Panc1 (cell line): ENCODE results near the gene GPR82. TPM values are rescaled to one million over a fixed set of nuclear protein-coding genes. Genes with fewer than 3 reads are reported as not detected.

ENCODE experiments used
- ATAC-seq: fragments of 200-7000 bp; cut with Tn5 transposase; 2 replicates; pipeline ENCODE4 v1.9.1; 2020; ENCODE audit warnings: mild to moderate bottlenecking, moderate library complexity
- BruUV-seq: library from RNA; stranded (reverse); fragments of 400-500 nt; replicated peaks from 2 replicates; lab custom pipeline; 2021; lab: Mats Ljungman, UMichigan
- CTCF ChIA-PET: fragments of 300-600 bp; sonication (Branson Sonifier 250); formaldehyde crosslinking; loops from one replicate; lab custom pipeline; 2022; ENCODE audit warnings: antibody characterized with exemption; lab: Charles Lee
- POLR2A ChIA-PET: fragments of 300-600 bp; sonication (Branson Sonifier 250); formaldehyde crosslinking; loops from one replicate; lab custom pipeline; 2022; ENCODE audit warnings: antibody characterized with exemption; lab: Charles Lee
- DNase-seq: peaks from one replicate; pipeline ENCODE4 v3.0.0-alpha.2; 2010; ENCODE audit warnings: low read depth, low spot score
- H3K27ac ChIP-seq: 2 replicates; pipeline ENCODE4 v1.5.1; 2011; ENCODE audit warnings: mild to moderate bottlenecking, low read length, inconsistent platforms
- H3K27me3 ChIP-seq: fragments of 200-500 bp; sonication (Bioruptor generic); 2 replicates; pipeline ENCODE4 v1.6.0; 2014; ENCODE audit warnings: low read length, inconsistent platforms; ENCODE audit not compliant: control insufficient read depth, insufficient read depth
- H3K36me3 ChIP-seq: fragments of 200-500 bp; sonication (Bioruptor generic); 2 replicates; pipeline ENCODE4 v1.5.1; 2014; ENCODE audit warnings: inconsistent platforms, mild to moderate bottlenecking, low read length, moderate library complexity; ENCODE audit not compliant: control insufficient read depth, insufficient read depth
- H3K4me1 ChIP-seq: 2 replicates; pipeline ENCODE4 v1.5.1; 2011; ENCODE audit warnings: inconsistent platforms, mild to moderate bottlenecking, low read length, moderate library complexity; ENCODE audit not compliant: control insufficient read depth, insufficient read depth
- H3K4me3 ChIP-seq, 2 experiments: 2 replicates each; pipeline ENCODE4 v1.5.1; 2011 to 2012; ENCODE audit warnings: low read depth in 2 of 2, low read length in 2 of 2, mild to moderate bottlenecking in 2 of 2, inconsistent platforms in 1 of 2, moderate library complexity in 1 of 2
- H3K9me3 ChIP-seq: fragments of 200-500 bp; sonication (Bioruptor generic); 2 replicates; pipeline ENCODE4 v1.5.1; 2014; ENCODE audit warnings: low read depth, mild to moderate bottlenecking, inconsistent platforms, low read length, moderate library complexity; ENCODE audit not compliant: control insufficient read depth, insufficient read depth
- CTCF ChIP-seq: fragments of 450-650 bp; IDR thresholded peaks from 2 replicates; pipeline ENCODE4 v1.5.1; 2017; ENCODE audit warnings: mild to moderate bottlenecking
- POLR2AphosphoS5 ChIP-seq: IDR thresholded peaks from 2 replicates; pipeline ENCODE4 v1.6.1; 2012; ENCODE audit warnings: mild to moderate bottlenecking, low read depth, low read length, moderate library complexity
- SIN3A ChIP-seq: IDR thresholded peaks from 2 replicates; pipeline ENCODE4 v1.6.1; 2012; ENCODE audit warnings: low read depth, mild to moderate bottlenecking, low read length, moderate library complexity, borderline replicate concordance; ENCODE audit not compliant: insufficient read depth
- TCF7L2 ChIP-seq: IDR thresholded peaks from 2 replicates; pipeline ENCODE4 v1.6.1; 2011; ENCODE audit warnings: mild to moderate bottlenecking, low read depth, low read length, inconsistent platforms
- in situ Hi-C: cut with HindIII; loops from 2 replicates; pipeline ENCODE4 v1.10.0; 2016; ENCODE audit warnings: low sequenced_read_pairs, low pct_unique_long_range_greater_than_20kb
- intact Hi-C: fragments of 100-400 bp; cut with micrococcal nuclease; formaldehyde crosslinking; loops from one replicate; pipeline ENCODE4 v1.10.0; 2022; ENCODE audit not compliant: unreplicated experiment
- total RNA-seq: library from RNA; stranded (reverse); gene quantifications from one replicate; pipeline ENCODE4 v1.2.1, GENCODE V29; 2021; ENCODE audit not compliant: unreplicated experiment
- TF ChIP-seq, protein P1 (sequence below), 2 experiments: IDR thresholded peaks; 2 replicates each; pipeline ENCODE4 v1.6.1; 2011 to 2012; ENCODE audit warnings: low read depth in 2 of 2, control low read depth in 1 of 2, low read length in 1 of 2, mild to moderate bottlenecking in 1 of 2, moderate library complexity in 1 of 2; ENCODE audit not compliant: insufficient read depth in 1 of 2

Gene GPR82
- total RNA-seq, 1 experiment from 2014 or later: not detected

GRCh38 chrX:41684940-41685339 is 39.0 kb upstream of the GPR82 start:
- H3K27ac ChIP-seq: no peak overlapping the region
- TF ChIP-seq SIN3A: no peak
- TF ChIP-seq POLR2AphosphoS5: no peak
- no peak for TF ChIP-seq CTCF
- TF ChIP-seq, protein P1, sequence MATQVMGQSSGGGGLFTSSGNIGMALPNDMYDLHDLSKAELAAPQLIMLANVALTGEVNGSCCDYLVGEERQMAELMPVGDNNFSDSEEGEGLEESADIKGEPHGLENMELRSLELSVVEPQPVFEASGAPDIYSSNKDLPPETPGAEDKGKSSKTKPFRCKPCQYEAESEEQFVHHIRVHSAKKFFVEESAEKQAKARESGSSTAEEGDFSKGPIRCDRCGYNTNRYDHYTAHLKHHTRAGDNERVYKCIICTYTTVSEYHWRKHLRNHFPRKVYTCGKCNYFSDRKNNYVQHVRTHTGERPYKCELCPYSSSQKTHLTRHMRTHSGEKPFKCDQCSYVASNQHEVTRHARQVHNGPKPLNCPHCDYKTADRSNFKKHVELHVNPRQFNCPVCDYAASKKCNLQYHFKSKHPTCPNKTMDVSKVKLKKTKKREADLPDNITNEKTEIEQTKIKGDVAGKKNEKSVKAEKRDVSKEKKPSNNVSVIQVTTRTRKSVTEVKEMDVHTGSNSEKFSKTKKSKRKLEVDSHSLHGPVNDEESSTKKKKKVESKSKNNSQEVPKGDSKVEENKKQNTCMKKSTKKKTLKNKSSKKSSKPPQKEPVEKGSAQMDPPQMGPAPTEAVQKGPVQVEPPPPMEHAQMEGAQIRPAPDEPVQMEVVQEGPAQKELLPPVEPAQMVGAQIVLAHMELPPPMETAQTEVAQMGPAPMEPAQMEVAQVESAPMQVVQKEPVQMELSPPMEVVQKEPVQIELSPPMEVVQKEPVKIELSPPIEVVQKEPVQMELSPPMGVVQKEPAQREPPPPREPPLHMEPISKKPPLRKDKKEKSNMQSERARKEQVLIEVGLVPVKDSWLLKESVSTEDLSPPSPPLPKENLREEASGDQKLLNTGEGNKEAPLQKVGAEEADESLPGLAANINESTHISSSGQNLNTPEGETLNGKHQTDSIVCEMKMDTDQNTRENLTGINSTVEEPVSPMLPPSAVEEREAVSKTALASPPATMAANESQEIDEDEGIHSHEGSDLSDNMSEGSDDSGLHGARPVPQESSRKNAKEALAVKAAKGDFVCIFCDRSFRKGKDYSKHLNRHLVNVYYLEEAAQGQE (IDR thresholded peaks at IDR 0.05; ENCODE audit: insufficient read depth in 1 of 2, low read depth in 2 of 2, low read length in 1 of 2): no peak
- TF ChIP-seq TCF7L2: no peak
- in situ Hi-C loops: no loop called here
- no peak for ATAC-seq
- CTCF ChIA-PET: no interaction called here
- POLR2A ChIA-PET: no interaction called here
- H3K4me1 ChIP-seq: no peaks in the 10 kb centered on the region
- BruUV-seq: no TSS peak
- no peaks in the 10 kb centered on the region for H3K9me3 ChIP-seq
- no peaks in the 10 kb centered on the region for H3K36me3 ChIP-seq
- intact Hi-C loops: no loop called here
- no peak overlapping the region for H3K4me3 ChIP-seq
- DNase-seq: no peak
- no peaks in the 10 kb centered on the region for H3K27me3 ChIP-seq

- no peaks in the 10 kb centered on the region for H3K36me3 ChIP-seq
- DNase-seq: no peak
These were observed 37.2 kb upstream of the GPR82 start for GRCh38 chrX:41686788-41687187.

More at GRCh38 chrX:41686788-41687187, 37.2 kb upstream of the GPR82 start:
- POLR2A ChIA-PET: no interaction called here
- H3K4me3 ChIP-seq: no peak overlapping the region
- no peak for ATAC-seq
- H3K27me3 ChIP-seq: no peaks in the 10 kb centered on the region
- no peaks in the 10 kb centered on the region for H3K4me1 ChIP-seq
- no peak overlapping the region for H3K27ac ChIP-seq
- TF ChIP-seq TCF7L2: no peak
- TF ChIP-seq, protein P1 (IDR thresholded peaks at IDR 0.05; ENCODE audit: insufficient read depth in 1 of 2, low read depth in 2 of 2, low read length in 1 of 2): no peak
- TF ChIP-seq CTCF: no peak
- no peak for TF ChIP-seq POLR2AphosphoS5
- in situ Hi-C loops: no loop called here
- H3K9me3 ChIP-seq: no peaks in the 10 kb centered on the region
- intact Hi-C loops: no loop called here
- no TSS peak for BruUV-seq
- CTCF ChIA-PET: no interaction called here
